Measurements from ENCODE around the gene CAMTA1. TPM values are rescaled to one million over a fixed set of nuclear protein-coding genes. Genes with fewer than 3 reads are reported as not detected.

CAMTA1 gene
- total RNA-seq, 1 experiment from 2014 or later, result 82.2 TPM

- CTCF ChIA-PET, result interaction anchor here (0.7 to 8.3 kb wide), 4 partner anchors 37 to 210 kb away, joined by 3 to 135 read pairs (median 3); no protein-coding TSS in a partner anchor
- in situ Hi-C loops (cut with HindIII; ENCODE audit: low pct_unique_long_range_greater_than_20kb, low sequenced_read_pairs), result no loop called here
- TF ChIP-seq CTCF (IDR thresholded peaks at IDR 0.05), result no peak
- no peak for TF ChIP-seq REST (IDR thresholded peaks at IDR 0.05; ENCODE audit: insufficient read depth in 1 of 2, low read depth in 2 of 2, low read length in 1 of 2)
- no peak for TF ChIP-seq SIN3A (IDR thresholded peaks at IDR 0.05; ENCODE audit: borderline replicate concordance, insufficient read depth, low read depth, low read length)
- no peak for TF ChIP-seq TCF7L2 (IDR thresholded peaks at IDR 0.05; ENCODE audit: low read depth, low read length)
- TF ChIP-seq POLR2AphosphoS5 (IDR thresholded peaks at IDR 0.05; ENCODE audit: low read depth, low read length), result no peak
- no TSS peak for BruUV-seq (replicated peaks)
- POLR2A ChIA-PET, result interaction anchor here (0.6 kb wide), 1 partner anchor 312 kb away, joined by 10 read pairs; no protein-coding TSS in a partner anchor
- H3K4me3 ChIP-seq (ENCODE audit: low read depth in 2 of 2, low read length in 2 of 2), result no peak overlapping the region
- H3K27me3 ChIP-seq (ENCODE audit: control insufficient read depth, insufficient read depth, low read length), result no peaks in the 10 kb centered on the region
- intact Hi-C loops (cut with micrococcal nuclease; ENCODE audit: unreplicated experiment), result loop anchor here (1.0 to 5.0 kb wide), 2 partner anchors 86 to 235 kb away; no protein-coding TSS in a partner anchor
- no peak for DNase-seq (ENCODE audit: low read depth, low spot score)
- H3K27ac ChIP-seq (ENCODE audit: low read length), result no peak overlapping the region
- peaks cover 3% of the 10 kb centered on the region; the same call in 1 of the 2 replicates for H3K4me1 ChIP-seq (ENCODE audit: control insufficient read depth, insufficient read depth, low read length)
- no peaks in the 10 kb centered on the region for H3K36me3 ChIP-seq (ENCODE audit: control insufficient read depth, insufficient read depth, low read length)
- no peaks in the 10 kb centered on the region for H3K9me3 ChIP-seq (ENCODE audit: control insufficient read depth, insufficient read depth, low read depth, low read length)
- peak; percentile 28 for ATAC-seq
These were observed 881.9 kb downstream of the CAMTA1 start for GRCh38 chr1:7667159-7667558.

DNA sequence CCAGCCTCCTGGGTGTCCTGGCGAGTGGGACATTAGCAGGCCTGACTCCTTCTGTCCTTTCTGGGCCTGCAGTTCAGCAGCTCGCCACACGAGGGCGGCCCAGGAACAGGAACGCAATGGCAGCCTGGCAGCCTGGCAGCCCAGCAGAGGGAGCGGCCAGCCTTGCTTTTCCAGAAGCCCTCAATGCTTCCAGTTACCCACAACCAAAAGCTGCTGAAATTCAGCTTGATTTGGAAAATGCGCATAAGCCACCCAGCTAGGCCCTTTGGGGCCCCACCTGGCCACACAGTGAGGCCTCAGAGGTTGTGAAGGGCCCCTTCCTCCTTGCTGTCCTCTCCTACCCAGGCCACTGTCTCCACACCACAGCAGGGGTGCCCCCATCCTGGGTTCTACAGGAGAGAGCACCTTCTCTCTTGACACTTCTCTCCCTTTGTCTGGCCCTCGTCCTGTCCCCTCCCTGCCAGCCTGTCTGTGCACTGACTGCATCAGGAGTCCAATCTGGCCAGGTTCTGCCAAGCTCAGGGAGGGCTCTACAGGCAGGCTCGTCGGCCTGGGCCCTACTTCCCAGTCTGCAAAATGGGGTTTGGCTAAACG, 882.5 kb downstream of the CAMTA1 start:
- ChIA-PET POLR2A (interaction anchor here (0.6 kb wide), 1 partner anchor 311 kb away, joined by 10 read pairs; no protein-coding TSS in a partner anchor), CTCF (interaction anchor here (0.6 to 8.3 kb wide), 8 partner anchors 37 to 714 kb away, joined by 3 to 135 read pairs (median 3); no protein-coding TSS in a partner anchor)
- in situ Hi-C loops (cut with HindIII; ENCODE audit: low pct_unique_long_range_greater_than_20kb, low sequenced_read_pairs), result no loop called here
- intact Hi-C loops (cut with micrococcal nuclease; ENCODE audit: unreplicated experiment), result loop anchor here (1.0 to 5.0 kb wide), 2 partner anchors 86 to 235 kb away; no protein-coding TSS in a partner anchor
- ATAC-seq, result peak; percentile 89
- TF ChIP-seq REST (IDR thresholded peaks at IDR 0.05; ENCODE audit: insufficient read depth in 1 of 2, low read depth in 2 of 2, low read length in 1 of 2) (0 out of 4 replicates have a peak, but pooled peaks of 1 of the 2 experiments have one; percentile 42), TCF7L2 (IDR thresholded peaks at IDR 0.05; ENCODE audit: low read depth, low read length) (no peak), POLR2AphosphoS5 (IDR thresholded peaks at IDR 0.05; ENCODE audit: low read depth, low read length) (no peak), CTCF (IDR thresholded peaks at IDR 0.05) (peak; percentile 99)
- H3K4me3 ChIP-seq (ENCODE audit: low read depth in 2 of 2, low read length in 2 of 2), result no peak overlapping the region
- H3K27me3 ChIP-seq (ENCODE audit: control insufficient read depth, insufficient read depth, low read length), result no peaks in the 10 kb centered on the region
- BruUV-seq (replicated peaks), result no TSS peak
- no peaks in the 10 kb centered on the region for H3K36me3 ChIP-seq (ENCODE audit: control insufficient read depth, insufficient read depth, low read length)
- DNase-seq (ENCODE audit: low read depth, low spot score), result peak; percentile 51
- no peak overlapping the region for H3K27ac ChIP-seq (ENCODE audit: low read length)
- H3K4me1 ChIP-seq (ENCODE audit: control insufficient read depth, insufficient read depth, low read length), result peaks cover 3% of the 10 kb centered on the region; the same call in 1 of the 2 replicates
- no peaks in the 10 kb centered on the region for H3K9me3 ChIP-seq (ENCODE audit: control insufficient read depth, insufficient read depth, low read depth, low read length)
